Hepatocyte (in vitro differentiated cells): ENCODE measurements around the gene GALNT17. TPM values are rescaled to one million over a fixed set of nuclear protein-coding genes. Genes with fewer than 3 reads are reported as not detected.

ENCODE experiments used
- DNase-seq: peaks from one replicate; pipeline ENCODE4 v3.0.0-alpha.2; 2016; ENCODE audit warnings: low spot score
- H2AFZ ChIP-seq: fragments of 200-600 bp; sonication (generic); 2 replicates; pipeline ENCODE4 v1.6.0; 2016; ENCODE audit warnings: antibody characterized with exemption, mild to moderate bottlenecking
- H3K27ac ChIP-seq: fragments of 200-600 bp; sonication (generic); 2 replicates; pipeline ENCODE4 v1.5.1; 2016; ENCODE audit warnings: mild to moderate bottlenecking
- H3K27me3 ChIP-seq: fragments of 200-600 bp; sonication (generic); 2 replicates; pipeline ENCODE4 v1.6.1; 2016
- H3K36me3 ChIP-seq: fragments of 200-600 bp; sonication (generic); replicated peaks from 2 replicates; pipeline ENCODE4 v1.5.1; 2016; ENCODE audit warnings: low read depth; ENCODE audit not compliant: insufficient read depth
- H3K4me1 ChIP-seq: fragments of 200-600 bp; sonication (generic); 2 replicates; pipeline ENCODE4 v1.5.1; 2016; ENCODE audit warnings: mild to moderate bottlenecking, moderate library complexity; ENCODE audit not compliant: insufficient read depth
- H3K4me2 ChIP-seq: fragments of 200-600 bp; sonication (generic); 2 replicates; pipeline ENCODE4 v1.6.0; 2016
- H3K4me3 ChIP-seq: fragments of 200-600 bp; sonication (generic); 2 replicates; pipeline ENCODE4 v1.5.1; 2016; ENCODE audit warnings: mild to moderate bottlenecking
- H3K79me2 ChIP-seq: fragments of 200-600 bp; sonication (generic); 2 replicates; pipeline ENCODE4 v1.6.0; 2017; ENCODE audit warnings: mild to moderate bottlenecking
- H3K9me2 ChIP-seq: fragments of 200-600 bp; sonication (generic); replicated peaks from 2 replicates; pipeline ENCODE4 v1.6.0; 2017; ENCODE audit warnings: mild to moderate bottlenecking; ENCODE audit not compliant: insufficient read depth
- H3K9me3 ChIP-seq: fragments of 200-600 bp; sonication (generic); 2 replicates; pipeline ENCODE4 v1.5.1; 2016; ENCODE audit warnings: low read depth, mild to moderate bottlenecking
- H4K20me1 ChIP-seq: fragments of 200-600 bp; sonication (generic); 2 replicates; pipeline ENCODE4 v1.6.0; 2016; ENCODE audit warnings: mild to moderate bottlenecking; ENCODE audit not compliant: insufficient read depth, poor library complexity, severe bottlenecking
- EZH2 ChIP-seq: fragments of 200-600 bp; sonication (generic); IDR thresholded peaks from 2 replicates; pipeline ENCODE4 v1.6.1; 2016; ENCODE audit warnings: antibody characterized with exemption, mild to moderate bottlenecking, borderline replicate concordance
- EZH2phosphoT487 ChIP-seq: fragments of 200-600 bp; sonication (generic); IDR thresholded peaks from one replicate; pipeline ENCODE4 v1.6.1; 2018; ENCODE audit warnings: antibody characterized with exemption, mild to moderate bottlenecking, low read depth, moderate library complexity; ENCODE audit not compliant: unreplicated experiment, severe bottlenecking
- WGBS: methylation state at CpG from one replicate; pipeline ENCODE4 v1.1.6; 2016; ENCODE audit warnings: low lambda C conversion rate; ENCODE audit errors: missing lambda C conversion rate; 5-methylcytosine and 5-hydroxymethylcytosine counted together
- polyA plus RNA-seq: library from polyadenylated mRNA; unstranded; fragments of >200 nt; fragmentation: Nextera tagmentation; extraction: Ambion mirVana; gene quantifications from 2 replicates; pipeline ENCODE4 v1.2.1, GENCODE V29; 2016
- total RNA-seq: library from RNA; depleted of rRNA; stranded (reverse); fragments of >200 nt; gene quantifications from 2 replicates; pipeline ENCODE4 v1.2.3, GENCODE V29; 2014
- TF ChIP-seq, protein P1 (sequence below): fragments of 200-600 bp; sonication (generic); IDR thresholded peaks from 2 replicates; pipeline ENCODE4 v1.5.1; 2016; ENCODE audit warnings: antibody characterized with exemption, mild to moderate bottlenecking; ENCODE audit not compliant: poor library complexity

GALNT17 gene
- total and polyA plus RNA-seq, 2 experiments from 2014 or later: 4.3 to 8.1 TPM

GRCh38 chr7:71706597-71706975, 574.6 kb downstream of the GALNT17 start:
- no peaks in the 10 kb centered on the region for H4K20me1 ChIP-seq
- H3K4me1 ChIP-seq: no peaks in the 10 kb centered on the region
- peaks cover under 1% of the 10 kb centered on the region for H3K27me3 ChIP-seq
- H2AFZ ChIP-seq: no peak overlapping the region
- no peak overlapping the region for H3K4me3 ChIP-seq
- no peak for TF ChIP-seq EZH2phosphoT487
- no peak for TF ChIP-seq EZH2
- TF ChIP-seq, protein P1, sequence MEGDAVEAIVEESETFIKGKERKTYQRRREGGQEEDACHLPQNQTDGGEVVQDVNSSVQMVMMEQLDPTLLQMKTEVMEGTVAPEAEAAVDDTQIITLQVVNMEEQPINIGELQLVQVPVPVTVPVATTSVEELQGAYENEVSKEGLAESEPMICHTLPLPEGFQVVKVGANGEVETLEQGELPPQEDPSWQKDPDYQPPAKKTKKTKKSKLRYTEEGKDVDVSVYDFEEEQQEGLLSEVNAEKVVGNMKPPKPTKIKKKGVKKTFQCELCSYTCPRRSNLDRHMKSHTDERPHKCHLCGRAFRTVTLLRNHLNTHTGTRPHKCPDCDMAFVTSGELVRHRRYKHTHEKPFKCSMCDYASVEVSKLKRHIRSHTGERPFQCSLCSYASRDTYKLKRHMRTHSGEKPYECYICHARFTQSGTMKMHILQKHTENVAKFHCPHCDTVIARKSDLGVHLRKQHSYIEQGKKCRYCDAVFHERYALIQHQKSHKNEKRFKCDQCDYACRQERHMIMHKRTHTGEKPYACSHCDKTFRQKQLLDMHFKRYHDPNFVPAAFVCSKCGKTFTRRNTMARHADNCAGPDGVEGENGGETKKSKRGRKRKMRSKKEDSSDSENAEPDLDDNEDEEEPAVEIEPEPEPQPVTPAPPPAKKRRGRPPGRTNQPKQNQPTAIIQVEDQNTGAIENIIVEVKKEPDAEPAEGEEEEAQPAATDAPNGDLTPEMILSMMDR: no peak
- no peaks in the 10 kb centered on the region for H3K9me2 ChIP-seq
- no peaks in the 10 kb centered on the region for H3K36me3 ChIP-seq
- no peaks in the 10 kb centered on the region for H3K9me3 ChIP-seq
- WGBS: 42% methylated on average over 2 of the region's 2 CpGs
- H3K27ac ChIP-seq: no peak overlapping the region
- no peak overlapping the region for H3K4me2 ChIP-seq
- no peaks in the 10 kb centered on the region for H3K79me2 ChIP-seq
- no peak for DNase-seq

DNA sequence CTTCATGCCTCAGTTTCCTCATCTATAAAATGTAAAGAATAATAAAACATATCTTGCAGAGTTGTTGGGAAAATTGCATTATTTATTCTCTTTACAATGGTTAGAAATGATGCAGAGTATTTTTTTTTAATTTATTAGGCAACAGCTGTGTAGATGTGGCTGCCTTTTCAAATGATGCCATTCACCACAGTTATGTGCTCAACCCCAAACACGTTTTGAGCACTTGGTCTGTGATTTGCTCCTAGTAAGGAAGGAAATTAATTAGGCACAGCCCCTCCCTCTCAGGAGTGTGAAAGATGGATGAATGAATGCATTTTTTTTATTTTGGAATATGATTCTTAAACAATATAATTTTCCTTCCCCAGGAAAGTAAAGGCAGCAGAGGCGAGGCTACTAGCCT, 575.1 kb downstream of the GALNT17 start:
- H4K20me1 ChIP-seq: no peaks in the 10 kb centered on the region
- no peak overlapping the region for H3K4me3 ChIP-seq
- WGBS: 84% methylated on average over 2 of the region's 2 CpGs
- no peak for DNase-seq
- H3K4me2 ChIP-seq: no peak overlapping the region
- peaks cover 5% of the 10 kb centered on the region for H3K27me3 ChIP-seq
- no peak overlapping the region for H3K27ac ChIP-seq
- no peaks in the 10 kb centered on the region for H3K4me1 ChIP-seq
- no peak overlapping the region for H2AFZ ChIP-seq
- TF ChIP-seq, protein P1: no peak
- TF ChIP-seq EZH2phosphoT487 (no peak), EZH2 (no peak)
- H3K9me2 ChIP-seq: no peaks in the 10 kb centered on the region
- H3K9me3 ChIP-seq: no peaks in the 10 kb centered on the region
- no peaks in the 10 kb centered on the region for H3K79me2 ChIP-seq
- H3K36me3 ChIP-seq: no peaks in the 10 kb centered on the region

DNA sequence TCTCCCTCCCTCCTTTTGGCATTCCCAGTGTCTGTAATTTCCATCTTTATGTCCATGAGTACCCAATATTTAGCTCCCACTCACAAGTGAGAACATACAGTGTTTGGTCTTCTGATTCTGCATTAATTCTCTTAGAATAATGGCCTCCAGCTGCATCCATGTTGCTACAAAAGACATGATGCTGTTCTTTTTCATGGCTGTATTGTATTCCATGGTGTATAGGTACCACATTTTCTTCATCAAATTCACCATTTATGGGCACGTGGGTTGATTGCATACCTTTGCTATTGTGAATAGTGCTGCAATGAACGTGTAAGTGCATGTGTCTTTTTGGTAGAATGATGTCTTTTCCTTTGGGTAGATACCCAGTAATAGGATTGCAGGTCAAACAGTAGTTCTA, 576.8 kb downstream of the GALNT17 start:
- Histone ChIP-seq H3K9me3 (no peaks in the 10 kb centered on the region), H3K4me1 (no peaks in the 10 kb centered on the region), H4K20me1 (no peaks in the 10 kb centered on the region), H3K4me3 (no peak overlapping the region), H2AFZ (no peak overlapping the region), H3K4me2 (no peak overlapping the region), H3K36me3 (no peaks in the 10 kb centered on the region), H3K9me2 (no peaks in the 10 kb centered on the region), H3K27me3 (peaks cover 13% of the 10 kb centered on the region), H3K79me2 (no peaks in the 10 kb centered on the region), H3K27ac (no peak overlapping the region)
- 82% methylated on average over 2 of the region's 2 CpGs for WGBS
- TF ChIP-seq EZH2 (no peak), EZH2phosphoT487 (no peak)
- TF ChIP-seq, protein P1: no peak
- DNase-seq: no peak

- no peaks in the 10 kb centered on the region for H3K9me2 ChIP-seq
- peaks cover 13% of the 10 kb centered on the region for H3K27me3 ChIP-seq
- TF ChIP-seq, protein P1: no peak
- TF ChIP-seq EZH2: no peak
- H3K4me2 ChIP-seq: no peak overlapping the region
- no peak overlapping the region for H3K4me3 ChIP-seq
- H3K36me3 ChIP-seq: no peaks in the 10 kb centered on the region
- H3K79me2 ChIP-seq: no peaks in the 10 kb centered on the region
- no peaks in the 10 kb centered on the region for H4K20me1 ChIP-seq
- H3K27ac ChIP-seq: no peak overlapping the region
- H3K4me1 ChIP-seq: no peaks in the 10 kb centered on the region
- no peak for DNase-seq
- WGBS: 80% methylated on average over 5 of the region's 5 CpGs
- no peak overlapping the region for H2AFZ ChIP-seq
- no peaks in the 10 kb centered on the region for H3K9me3 ChIP-seq
Observed at GRCh38 chr7:71710442-71710841, 578.5 kb downstream of the GALNT17 start.
